ENCODE results near the gene THRB.
A peak's percentile ranks its signal among the peaks of the same experiment; 100 is the strongest.

The THRB gene

GRCh38 chr3:24512564-24513197 lies 18.0 kb upstream of the THRB start:
- no peak for DNase-seq

GRCh38 chr3:24510030-24510648 lies 15.5 kb upstream of the THRB start:
- DNase-seq: no peak

- peak in 2 of 4 experiments; percentile 67 to 74 for DNase-seq
Measured at GRCh38 chr3:24508423-24508839, 13.8 kb upstream of the THRB start.

GRCh38 chr3:24507776-24508422 lies 13.2 kb upstream of the THRB start:
- DNase-seq: no peak

- peak in 2 of 4 experiments; percentile 69 to 71 for DNase-seq
Measured at GRCh38 chr3:24506966-24507775, 12.5 kb upstream of the THRB start.

GRCh38 chr3:24505691-24506550 lies 11.3 kb upstream of the THRB start:
- peak in 1 of 4 experiments; percentile 16 for DNase-seq

GRCh38 chr3:24504772-24505171 lies 10.1 kb upstream of the THRB start:
- DNase-seq: peak in 1 of 4 experiments; percentile 20

- DNase-seq: peak; percentile 54 to 84 (median 68)
Measured at GRCh38 chr3:24503616-24504113, 9.0 kb upstream of the THRB start.

- peak; percentile 55 to 83 (median 74) for DNase-seq
Measured at GRCh38 chr3:24502690-24503089, 8.0 kb upstream of the THRB start.

- peak in 1 of 4 experiments; percentile 32 for DNase-seq
Measured at GRCh38 chr3:24500806-24501205, 6.2 kb upstream of the THRB start.

- DNase-seq: no peak
Measured at GRCh38 chr3:24499991-24500390, 5.3 kb upstream of the THRB start.

- DNase-seq: no peak
Measured at GRCh38 chr3:24498796-24499195, 4.1 kb upstream of the THRB start.

GRCh38 chr3:24498391-24498790 lies 3.7 kb upstream of the THRB start:
- DNase-seq: peak; percentile 65 to 87 (median 75)

GRCh38 chr3:24497942-24498341 lies 3.3 kb upstream of the THRB start:
- no peak for DNase-seq

- peak; percentile 34 to 64 (median 43) for DNase-seq
Measured at GRCh38 chr3:24496529-24497482, 2.2 kb upstream of the THRB start.

- DNase-seq: peak; percentile 57 to 75 (median 60)
Measured at GRCh38 chr3:24495326-24495994, 810 bp upstream of the THRB start.

GRCh38 chr3:24493746-24494617 lies 668 bp downstream of the THRB start:
- peak; percentile 85 to 92 (median 87) for DNase-seq

- peak in 1 of 4 experiments; percentile 26 for DNase-seq
Measured at GRCh38 chr3:24492971-24493551, 1.6 kb downstream of the THRB start.

All from suppressor macrophage (primary cell).